Neural cell (in vitro differentiated cells): ENCODE measurements around the gene CISH. TPM values are rescaled to one million over a fixed set of nuclear protein-coding genes. Genes with fewer than 3 reads are reported as not detected.

Experiments used
- H2AFZ ChIP-seq: fragments of 200-600, 300-800 bp; sonication (generic), shearing (Covaris generic); 2 replicates; pipeline ENCODE4 v1.6.0; 2014; ENCODE audit warnings: low read depth, mild to moderate bottlenecking, antibody characterized with exemption, low read length, moderate library complexity
- H3F3A ChIP-seq: fragments of 200-600 bp; shearing (Covaris generic); 2 replicates; pipeline ENCODE4 v1.6.1; 2016; ENCODE audit warnings: mild to moderate bottlenecking, moderate library complexity, mixed read lengths, antibody characterized with exemption, low read length; ENCODE audit not compliant: insufficient read depth, poor library complexity, severe bottlenecking
- H3K27ac ChIP-seq: fragments of 200-600, 300-800 bp; sonication (generic), shearing (Covaris generic); 2 replicates; pipeline ENCODE4 v1.5.1; 2014; ENCODE audit warnings: mild to moderate bottlenecking, low read length, moderate library complexity
- H3K27me3 ChIP-seq: fragments of 300-800, 200-600 bp; sonication (generic), shearing (Covaris generic); 2 replicates; pipeline ENCODE4 v1.6.0; 2014; ENCODE audit warnings: mild to moderate bottlenecking, low read depth, low read length, moderate library complexity; ENCODE audit not compliant: insufficient read depth
- H3K36me3 ChIP-seq: fragments of 300-800, 200-600 bp; sonication (generic), shearing (Covaris generic); 2 replicates; pipeline ENCODE4 v1.5.1; 2014; ENCODE audit warnings: mild to moderate bottlenecking, antibody characterized with exemption, low read length, moderate library complexity; ENCODE audit not compliant: insufficient read depth
- H3K4me2 ChIP-seq: fragments of 300-800, 200-600 bp; sonication (generic), shearing (Covaris generic); 2 replicates; pipeline ENCODE4 v1.6.0; 2014; ENCODE audit warnings: mild to moderate bottlenecking, low read length
- H3K4me3 ChIP-seq: fragments of 300-800, 200-600 bp; sonication (generic), shearing (Covaris generic); 2 replicates; pipeline ENCODE4 v1.5.1; 2014; ENCODE audit warnings: mild to moderate bottlenecking, low read length, moderate library complexity
- H3K79me2 ChIP-seq: fragments of 200-600 bp; shearing (Covaris generic); replicated peaks from 2 replicates; pipeline ENCODE4 v1.6.0; 2014; ENCODE audit warnings: mild to moderate bottlenecking, low read length, moderate library complexity; ENCODE audit not compliant: insufficient read depth
- H3K9ac ChIP-seq: fragments of 300-800, 200-600 bp; sonication (generic), shearing (Covaris generic); 2 replicates; pipeline ENCODE4 v1.6.1; 2016; ENCODE audit warnings: mild to moderate bottlenecking, low read length, mixed read lengths
- H3K9me2 ChIP-seq: fragments of 200-600 bp; shearing (Covaris generic); 2 replicates; pipeline ENCODE4 v1.6.1; 2016; ENCODE audit warnings: mild to moderate bottlenecking, low read length, mixed read lengths; ENCODE audit not compliant: insufficient read depth
- H3K9me3 ChIP-seq: fragments of 200-600, 300-800 bp; sonication (generic), shearing (Covaris generic); 2 replicates; pipeline ENCODE4 v1.6.1; 2016; ENCODE audit warnings: mild to moderate bottlenecking, mixed run types, low read length, moderate library complexity, mixed read lengths
- H4K20me1 ChIP-seq: fragments of 200-600 bp; shearing (Covaris generic); 2 replicates; pipeline ENCODE4 v1.6.1; 2016; ENCODE audit warnings: mild to moderate bottlenecking, mixed run types; ENCODE audit not compliant: insufficient read depth
- EP300 ChIP-seq: fragments of 450-650 bp; conservative IDR thresholded peaks from 2 replicates; pipeline ENCODE4 v1.6.1; 2014; ENCODE audit warnings: antibody characterized with exemption, mild to moderate bottlenecking, moderate library complexity; ENCODE audit not compliant: poor library complexity, severe bottlenecking
- EZH2 ChIP-seq: fragments of 200-600, 300-800 bp; shearing (Covaris generic), sonication (generic); IDR thresholded peaks from 2 replicates; pipeline ENCODE4 v1.6.1; 2014; ENCODE audit warnings: antibody characterized with exemption, low read length, borderline replicate concordance, mild to moderate bottlenecking; ENCODE audit not compliant: insufficient read depth, poor library complexity, severe bottlenecking
- MXI1 ChIP-seq: fragments of 450-650 bp; conservative IDR thresholded peaks from 2 replicates; pipeline ENCODE4 v1.6.1; 2014; ENCODE audit warnings: antibody characterized with exemption, mild to moderate bottlenecking; ENCODE audit not compliant: poor library complexity, severe bottlenecking
- POLR2AphosphoS5 ChIP-seq: IDR thresholded peaks from 2 replicates; pipeline ENCODE4 v1.6.1; 2012
- RAD21 ChIP-seq: fragments of 450-650 bp; conservative IDR thresholded peaks from 2 replicates; pipeline ENCODE4 v1.6.1; 2014; ENCODE audit warnings: antibody characterized with exemption, mild to moderate bottlenecking, moderate library complexity
- SMC3 ChIP-seq: fragments of 450-650 bp; conservative IDR thresholded peaks from 2 replicates; pipeline ENCODE4 v1.6.1; 2014; ENCODE audit warnings: antibody characterized with exemption, mild to moderate bottlenecking, moderate library complexity; ENCODE audit not compliant: poor library complexity
- TAF1 ChIP-seq: IDR thresholded peaks from 2 replicates; pipeline ENCODE4 v1.6.1; 2012; ENCODE audit warnings: low read depth
- polyA plus RNA-seq: library from polyadenylated mRNA; depleted of rRNA; stranded (reverse); fragments of >200 nt; gene quantifications from 2 replicates; pipeline ENCODE4 v1.2.3, GENCODE V29; 2014
- TF ChIP-seq, protein P1 (sequence below): fragments of 450-650 bp; IDR thresholded peaks from 2 replicates; pipeline ENCODE4 v1.5.1; 2014; ENCODE audit warnings: antibody characterized with exemption, mild to moderate bottlenecking, moderate library complexity; ENCODE audit not compliant: poor library complexity, severe bottlenecking
- TF ChIP-seq, protein P2 (sequence below): IDR thresholded peaks from 2 replicates; pipeline ENCODE4 v1.6.1; 2012; ENCODE audit warnings: borderline replicate concordance

The CISH gene
- polyA plus RNA-seq, 1 donor from 2014 or later = not detected

DNA sequence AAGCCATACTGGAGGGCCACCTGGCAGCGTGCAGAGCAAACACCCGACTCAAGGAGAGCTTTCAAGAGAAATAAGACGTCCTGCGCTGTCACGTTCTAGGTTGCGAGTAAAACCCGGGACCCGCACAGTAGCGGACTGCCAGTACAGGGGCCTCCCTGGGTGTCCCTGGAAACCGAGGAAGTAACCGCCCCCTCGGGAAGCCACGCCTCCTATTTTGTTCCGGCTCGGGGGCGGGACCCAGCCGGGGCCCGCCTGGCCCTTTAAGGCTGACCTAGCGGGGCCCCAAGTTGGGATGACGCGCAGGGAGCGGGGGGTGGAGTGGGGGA lies 5.2 kb upstream of the CISH start:
- Histone ChIP-seq H3K36me3 (no peaks in the 10 kb centered on the region), H3K27me3 (peaks cover 8% of the 10 kb centered on the region), H3K9ac (peak overlapping the region; percentile 18), H3K4me3 (peak overlapping the region; percentile 91), H3K9me2 (no peaks in the 10 kb centered on the region), H2AFZ (no peak overlapping the region), H3F3A (peaks cover 5% of the 10 kb centered on the region), H3K79me2 (no peaks in the 10 kb centered on the region), H3K4me2 (peak overlapping the region; percentile 87), H3K9me3 (no peaks in the 10 kb centered on the region), H4K20me1 (no peaks in the 10 kb centered on the region), H3K27ac (no peak overlapping the region)
- TF ChIP-seq TAF1 (no peak), RAD21 (no peak), MXI1 (no peak), EZH2 (no peak), EP300 (no peak), SMC3 (no peak), POLR2AphosphoS5 (no peak)
- TF ChIP-seq, protein P1, sequence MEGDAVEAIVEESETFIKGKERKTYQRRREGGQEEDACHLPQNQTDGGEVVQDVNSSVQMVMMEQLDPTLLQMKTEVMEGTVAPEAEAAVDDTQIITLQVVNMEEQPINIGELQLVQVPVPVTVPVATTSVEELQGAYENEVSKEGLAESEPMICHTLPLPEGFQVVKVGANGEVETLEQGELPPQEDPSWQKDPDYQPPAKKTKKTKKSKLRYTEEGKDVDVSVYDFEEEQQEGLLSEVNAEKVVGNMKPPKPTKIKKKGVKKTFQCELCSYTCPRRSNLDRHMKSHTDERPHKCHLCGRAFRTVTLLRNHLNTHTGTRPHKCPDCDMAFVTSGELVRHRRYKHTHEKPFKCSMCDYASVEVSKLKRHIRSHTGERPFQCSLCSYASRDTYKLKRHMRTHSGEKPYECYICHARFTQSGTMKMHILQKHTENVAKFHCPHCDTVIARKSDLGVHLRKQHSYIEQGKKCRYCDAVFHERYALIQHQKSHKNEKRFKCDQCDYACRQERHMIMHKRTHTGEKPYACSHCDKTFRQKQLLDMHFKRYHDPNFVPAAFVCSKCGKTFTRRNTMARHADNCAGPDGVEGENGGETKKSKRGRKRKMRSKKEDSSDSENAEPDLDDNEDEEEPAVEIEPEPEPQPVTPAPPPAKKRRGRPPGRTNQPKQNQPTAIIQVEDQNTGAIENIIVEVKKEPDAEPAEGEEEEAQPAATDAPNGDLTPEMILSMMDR = no peak
- TF ChIP-seq, protein P2, sequence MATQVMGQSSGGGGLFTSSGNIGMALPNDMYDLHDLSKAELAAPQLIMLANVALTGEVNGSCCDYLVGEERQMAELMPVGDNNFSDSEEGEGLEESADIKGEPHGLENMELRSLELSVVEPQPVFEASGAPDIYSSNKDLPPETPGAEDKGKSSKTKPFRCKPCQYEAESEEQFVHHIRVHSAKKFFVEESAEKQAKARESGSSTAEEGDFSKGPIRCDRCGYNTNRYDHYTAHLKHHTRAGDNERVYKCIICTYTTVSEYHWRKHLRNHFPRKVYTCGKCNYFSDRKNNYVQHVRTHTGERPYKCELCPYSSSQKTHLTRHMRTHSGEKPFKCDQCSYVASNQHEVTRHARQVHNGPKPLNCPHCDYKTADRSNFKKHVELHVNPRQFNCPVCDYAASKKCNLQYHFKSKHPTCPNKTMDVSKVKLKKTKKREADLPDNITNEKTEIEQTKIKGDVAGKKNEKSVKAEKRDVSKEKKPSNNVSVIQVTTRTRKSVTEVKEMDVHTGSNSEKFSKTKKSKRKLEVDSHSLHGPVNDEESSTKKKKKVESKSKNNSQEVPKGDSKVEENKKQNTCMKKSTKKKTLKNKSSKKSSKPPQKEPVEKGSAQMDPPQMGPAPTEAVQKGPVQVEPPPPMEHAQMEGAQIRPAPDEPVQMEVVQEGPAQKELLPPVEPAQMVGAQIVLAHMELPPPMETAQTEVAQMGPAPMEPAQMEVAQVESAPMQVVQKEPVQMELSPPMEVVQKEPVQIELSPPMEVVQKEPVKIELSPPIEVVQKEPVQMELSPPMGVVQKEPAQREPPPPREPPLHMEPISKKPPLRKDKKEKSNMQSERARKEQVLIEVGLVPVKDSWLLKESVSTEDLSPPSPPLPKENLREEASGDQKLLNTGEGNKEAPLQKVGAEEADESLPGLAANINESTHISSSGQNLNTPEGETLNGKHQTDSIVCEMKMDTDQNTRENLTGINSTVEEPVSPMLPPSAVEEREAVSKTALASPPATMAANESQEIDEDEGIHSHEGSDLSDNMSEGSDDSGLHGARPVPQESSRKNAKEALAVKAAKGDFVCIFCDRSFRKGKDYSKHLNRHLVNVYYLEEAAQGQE = no peak

DNA sequence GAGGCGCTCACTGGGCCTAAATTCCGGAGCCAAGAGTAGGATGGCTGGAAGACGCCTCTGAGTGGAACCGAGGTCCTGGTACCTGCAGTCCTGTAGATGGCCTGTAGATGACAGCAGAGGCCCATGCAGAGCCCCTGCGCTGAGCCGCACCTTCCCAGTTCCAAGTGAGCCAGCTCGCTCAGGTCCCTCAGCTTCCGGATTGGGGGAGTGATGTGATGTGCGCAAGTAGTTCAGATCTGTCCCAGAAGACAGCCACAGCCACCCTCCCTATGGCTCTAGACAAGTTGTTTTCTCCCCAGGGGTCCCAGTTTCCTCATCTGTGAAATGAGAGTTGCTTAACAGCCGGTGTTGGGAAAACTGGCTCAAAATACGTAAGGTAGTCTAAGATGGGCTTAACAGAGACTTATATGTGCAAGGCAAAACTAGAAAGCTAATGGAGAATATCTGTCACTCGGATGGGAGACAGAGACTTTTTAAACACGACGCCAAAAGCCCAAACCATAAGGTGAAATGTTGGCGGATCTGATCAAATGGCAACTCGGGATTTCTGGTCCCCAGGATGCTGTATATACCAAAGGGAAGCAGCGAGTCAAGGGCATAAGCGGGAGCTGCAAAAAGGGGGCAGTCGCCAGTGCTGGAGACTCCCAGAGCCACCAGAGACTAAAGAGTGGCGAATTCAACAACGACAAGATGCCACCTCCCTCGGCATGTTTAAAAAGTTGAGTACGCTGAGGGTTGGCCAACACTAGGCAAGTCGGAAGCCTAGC lies 4.6 kb upstream of the CISH start:
- Histone ChIP-seq H2AFZ (no peak overlapping the region), H3K27ac (no peak overlapping the region), H3K9ac (peak overlapping the region; percentile 18)

More for the DNA sequence above, 4.6 kb upstream of the CISH start:
- H3K9me2 ChIP-seq = no peaks in the 10 kb centered on the region
- H4K20me1 ChIP-seq = no peaks in the 10 kb centered on the region
- peak; percentile 100 for TF ChIP-seq RAD21
- TF ChIP-seq TAF1 = no peak
- TF ChIP-seq SMC3 = peak; percentile 94
- peak; percentile 24 for TF ChIP-seq MXI1
- TF ChIP-seq, protein P1 = peak; percentile 99
- H3K36me3 ChIP-seq = no peaks in the 10 kb centered on the region
- H3K4me3 ChIP-seq = peak overlapping the region; percentile 91
- H3K9me3 ChIP-seq = no peaks in the 10 kb centered on the region
- peak overlapping the region; percentile 87 for H3K4me2 ChIP-seq
- H3K79me2 ChIP-seq = no peaks in the 10 kb centered on the region
- peaks cover 5% of the 10 kb centered on the region for H3F3A ChIP-seq
- peaks cover 11% of the 10 kb centered on the region for H3K27me3 ChIP-seq
